A549 treated with DMSO at 1 μM for 4 hours (cell line): ENCODE data around the gene XPO5. TPM values are rescaled to one million over a fixed set of nuclear protein-coding genes. Genes with fewer than 3 reads are reported as not detected.

Source experiments
- total RNA-seq: library from RNA; stranded (reverse); fragments of 200-300 nt; extraction: Qiagen RNA extraction; gene quantifications from 5 replicates; pipeline ENCODE4 v1.2.3, GENCODE V29; 2022; ENCODE audit warnings: low read depth

Gene XPO5
- total RNA-seq: 29.2 to 33.9 TPM (median 31.6 TPM) in 5 replicates

DNA sequence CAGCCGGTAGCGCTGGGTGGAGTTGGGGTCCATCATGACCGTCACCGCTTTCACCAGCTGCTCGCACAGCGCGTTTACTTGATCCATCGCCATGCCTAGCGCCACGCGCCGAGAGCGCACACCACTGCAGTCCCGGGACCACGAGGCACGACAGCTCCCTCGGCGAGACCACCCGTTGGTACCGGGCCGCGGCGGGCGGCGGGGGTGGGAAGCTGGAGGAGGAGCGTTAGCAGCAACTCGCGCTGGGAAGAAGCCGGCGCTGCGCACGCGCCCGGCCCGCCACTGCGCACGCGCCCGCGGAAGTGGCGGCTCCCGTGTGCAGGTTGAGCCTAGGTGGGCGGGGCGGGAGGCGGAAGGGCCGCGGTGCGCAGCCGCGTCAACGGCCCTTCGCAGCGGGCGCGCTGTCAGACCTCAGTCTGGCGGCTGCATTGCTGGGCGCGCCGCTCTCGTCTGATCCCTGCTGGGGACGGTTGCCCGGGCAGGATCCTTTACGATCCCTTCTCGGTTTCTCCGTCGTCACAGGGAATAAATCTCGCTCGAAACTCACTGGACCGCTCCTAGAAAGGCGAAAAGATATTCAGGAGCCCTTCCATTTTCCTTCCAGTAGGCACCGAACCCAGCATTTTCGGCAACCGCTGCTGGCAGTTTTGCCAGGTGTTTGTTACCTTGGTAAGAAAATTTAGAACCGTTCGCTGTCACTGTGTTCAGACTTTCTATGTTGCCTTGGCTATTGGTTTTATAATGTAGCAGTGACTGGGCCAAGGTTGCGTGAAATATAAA, at the start of gene XPO5, which contains the start of gene POLH:
TSS of gene XPO5 (minus strand) at position 267 of the 780 bp plus-strand sequence. CDS start at position 93, 174 bp downstream.
TSS of gene POLH (plus strand) at position 414 of the 780 bp plus-strand sequence. CDS start 6,135 bp downstream, outside the sequence.

DNA sequence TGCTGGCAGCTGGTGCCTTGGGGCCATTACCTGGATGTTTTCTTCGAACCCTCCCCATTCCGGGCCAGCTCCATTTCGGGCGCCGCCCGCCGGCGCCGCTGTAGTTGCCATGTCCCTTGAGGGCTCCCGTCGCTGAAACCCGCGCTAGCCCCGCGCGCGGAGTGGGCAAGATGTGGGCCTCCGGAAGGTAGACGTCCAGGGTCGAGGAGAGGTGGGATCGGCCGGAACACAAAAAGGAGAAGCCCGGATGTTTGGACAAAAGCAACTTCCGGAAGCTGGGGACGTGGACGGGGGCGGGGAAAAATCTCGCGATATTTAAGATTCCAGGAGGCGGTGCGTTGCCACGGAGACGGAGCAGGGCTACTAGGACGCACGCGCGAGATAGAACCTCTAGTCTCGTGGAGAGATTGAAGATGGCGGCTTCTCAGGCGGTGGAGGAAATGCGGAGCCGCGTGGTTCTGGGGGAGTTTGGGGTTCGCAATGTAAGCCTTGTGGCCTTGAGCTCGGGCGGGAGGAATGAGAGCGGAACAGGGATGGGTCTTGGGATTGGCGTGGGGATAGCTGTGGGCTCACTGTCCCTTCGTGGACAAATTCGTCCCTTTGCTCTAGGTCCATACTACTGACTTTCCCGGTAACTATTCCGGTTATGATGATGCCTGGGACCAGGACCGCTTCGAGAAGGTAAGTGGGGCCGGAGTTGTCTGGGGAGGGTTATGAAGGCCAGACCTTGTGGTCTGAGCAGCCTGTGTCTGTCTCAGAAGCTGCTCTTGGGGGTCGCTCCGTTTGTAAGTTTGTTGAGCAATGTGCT, 58.9 kb downstream of the XPO5 start, which contains the start of the genes POLR1C and YIPF3:
TSS of gene POLR1C (plus strand) at position 393 of the 808 bp plus-strand sequence. CDS start at position 414, 21 bp downstream.
TSS of gene YIPF3 (minus strand) at position 230 of the 808 bp plus-strand sequence. CDS start at position 111, 119 bp downstream.

DNA sequence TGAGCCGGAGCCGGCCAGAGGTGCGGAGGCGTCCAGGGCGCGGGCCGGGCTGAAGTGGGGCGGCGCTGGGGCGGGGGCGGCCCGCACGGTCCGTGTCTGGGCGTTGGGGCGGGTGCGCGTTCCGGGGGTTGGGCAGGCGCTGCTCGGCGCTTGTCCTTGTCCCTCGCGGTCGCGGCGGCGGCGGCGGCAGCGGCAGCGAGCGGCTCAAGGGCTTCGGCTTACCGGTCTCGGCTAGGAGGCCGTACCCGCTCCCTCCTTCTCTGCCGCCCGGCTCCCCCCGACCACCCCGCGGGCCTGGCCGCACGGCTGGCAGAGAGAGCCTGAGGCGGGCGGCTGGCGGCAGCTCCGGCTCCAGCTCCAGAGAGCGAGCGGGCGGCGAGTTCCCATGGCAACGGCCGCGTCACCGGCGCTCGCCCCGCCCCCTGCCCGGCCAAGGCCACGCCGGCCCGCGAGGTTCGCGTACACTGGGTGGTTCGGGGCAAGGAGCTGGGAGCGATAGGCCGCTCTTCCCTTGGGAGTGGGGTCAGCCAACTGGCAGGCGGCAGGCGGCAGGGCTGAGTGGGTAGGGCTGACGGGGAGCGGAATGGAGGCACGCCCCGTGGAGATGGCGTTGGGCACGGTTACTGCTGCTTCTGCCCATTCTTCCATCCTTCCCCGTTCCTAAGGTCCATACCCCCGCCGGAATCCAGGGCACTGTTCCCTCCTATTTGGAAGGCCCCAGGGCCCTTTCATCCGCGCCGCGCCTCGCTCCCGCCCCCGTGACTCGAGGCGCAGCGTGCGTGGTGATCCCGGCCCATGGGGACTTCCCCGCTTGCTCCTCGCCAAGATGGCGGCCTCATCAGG, 65.6 kb downstream of the XPO5 start, which contains the start of gene LRRC73:
TSS of gene LRRC73 (minus strand) at position 363 of the 843 bp plus-strand sequence. CDS start 561 bp downstream, outside the sequence.

DNA sequence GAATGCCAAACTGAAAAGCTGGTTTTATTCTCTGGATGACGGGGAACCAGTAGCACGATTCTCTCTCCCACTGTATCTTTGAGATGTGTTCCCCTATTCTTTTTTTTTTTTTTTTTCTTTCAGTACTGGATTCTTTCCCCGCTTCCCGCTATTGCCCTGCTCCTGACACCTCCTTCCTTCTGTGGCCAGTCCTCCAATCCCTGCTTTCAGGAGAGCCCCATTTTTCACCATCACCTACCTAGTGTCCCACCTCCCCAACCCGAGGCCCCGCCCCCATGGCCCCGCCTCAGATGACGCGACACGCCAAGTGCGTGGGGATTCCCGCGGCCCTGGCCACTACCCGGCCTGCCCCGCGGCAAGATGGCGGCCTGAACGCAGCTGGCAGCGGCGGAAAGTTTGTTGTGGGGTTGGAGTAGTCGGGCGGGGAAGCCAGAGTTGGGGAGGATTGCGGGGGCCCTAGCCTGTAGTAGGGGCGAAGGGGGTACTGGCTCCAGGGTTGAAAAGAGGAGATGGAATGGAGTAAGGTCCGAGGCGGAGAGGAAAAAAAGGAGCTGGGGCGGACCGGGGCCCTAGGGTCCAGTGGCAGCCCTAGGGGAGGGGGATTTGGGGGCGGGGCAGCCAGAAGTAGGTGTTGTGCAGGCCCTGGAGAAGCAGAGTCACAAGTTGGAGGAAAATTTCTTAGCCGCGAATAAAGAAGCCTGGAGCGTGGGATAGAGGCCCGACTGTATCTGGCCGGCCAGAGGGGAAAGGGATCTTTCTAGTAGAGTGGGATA, 98.4 kb downstream of the XPO5 start, which contains the start of gene TJAP1:
TSS of gene TJAP1 (plus strand) at position 336 of the 773 bp plus-strand sequence. CDS start 21,432 bp downstream, outside the sequence.

Other genes starting within 250 kb of the XPO5 start
- gene ZNF318, start 206.4 kb downstream of the XPO5 start, total RNA-seq: 4.7 to 6.5 TPM (median 5.6 TPM) in 5 replicates
- gene ABCC10, start 148.5 kb downstream of the XPO5 start, total RNA-seq: 8.5 to 10.4 TPM (median 9.6 TPM) in 5 replicates
- gene DLK2, start 120.5 kb downstream of the XPO5 start, total RNA-seq: 3.5 to 6.8 TPM (median 6.4 TPM) in 5 replicates
- 18.6 to 21.0 TPM (median 20.1 TPM) in 5 replicates for gene TJAP1, start 98.5 kb downstream of the XPO5 start, total RNA-seq
- gene LRRC73, start 65.7 kb downstream of the XPO5 start, total RNA-seq: 0.74 to 1.3 TPM (median 1.1 TPM) in 5 replicates
- 60.8 to 71.1 TPM (median 68.3 TPM) in 5 replicates for gene YIPF3, start 59.1 kb downstream of the XPO5 start, total RNA-seq
- 47.0 to 60.7 TPM (median 53.9 TPM) in 5 replicates for gene POLR1C, start 58.9 kb downstream of the XPO5 start, total RNA-seq
- 8.3 to 10.5 TPM (median 9.3 TPM) in 5 replicates for gene POLH, start 147 bp upstream of the XPO5 start, total RNA-seq
- 18.4 to 21.5 TPM (median 20.0 TPM) in 5 replicates for gene GTPBP2, start 53.2 kb upstream of the XPO5 start, total RNA-seq
- 32.0 to 38.9 TPM (median 35.1 TPM) in 5 replicates for gene MAD2L1BP, start 59.8 kb upstream of the XPO5 start, total RNA-seq
- 0.17 to 0.26 TPM (median 0.20 TPM) in 5 replicates for gene RSPH9, start 69.0 kb upstream of the XPO5 start, total RNA-seq
- gene MRPS18A, start 111.8 kb upstream of the XPO5 start, total RNA-seq: 42.5 to 49.4 TPM (median 44.6 TPM) in 5 replicates
- 30.6 to 34.4 TPM (median 33.1 TPM) in 5 replicates for gene VEGFA, start 194.2 kb upstream of the XPO5 start, total RNA-seq